Esophagus squamous epithelium (tissue), 5 donors: ENCODE measurements around the gene ADAM12. TPM values are rescaled to one million over a fixed set of nuclear protein-coding genes. Genes with fewer than 3 reads are reported as not detected.

Experiments used
- DNase-seq: peaks from one replicate; lab custom pipeline; 2025; lab: John Stamatoyannopoulos, UW
- H3K27ac ChIP-seq, 4 donors: fragments of 200-600 bp; sonication (generic); one replicate each; pipeline ENCODE4 v1.5.1; 2016 to 2019; ENCODE audit warnings: mild to moderate bottlenecking in 1 of 4
- H3K27me3 ChIP-seq, 4 donors: fragments of 200-600 bp; sonication (generic); 1 replicate in 3 of 4; 2 replicates in 1 of 4; pipeline versions ENCODE4 v1.5.1 to v1.6.0; 2017 to 2021; ENCODE audit warnings: antibody characterized with exemption in 1 of 4
- H3K36me3 ChIP-seq, 3 donors: fragments of 200-600 bp; sonication (generic); one replicate each; pipeline ENCODE4 v1.5.1; 2016 to 2019
- H3K4me1 ChIP-seq, 3 donors: fragments of 200-600 bp; sonication (generic); one replicate each; pipeline ENCODE4 v1.5.1; 2017 to 2019
- H3K4me3 ChIP-seq, 4 donors: fragments of 200-600 bp; sonication (generic); 1 replicate in 3 of 4; 2 replicates in 1 of 4; pipeline ENCODE4 v1.5.1; 2016 to 2019; ENCODE audit warnings: mild to moderate bottlenecking in 2 of 4, moderate library complexity in 1 of 4
- H3K9me3 ChIP-seq, 3 donors: fragments of 200-600 bp; sonication (generic); one replicate each; pipeline ENCODE4 v1.5.1; 2016 to 2019
- CTCF ChIP-seq, 6 experiments: fragments of 450-650 bp in 4 of 6; fragments of 200-600 bp in 2 of 6; sonication (generic) in 2 of 6; IDR thresholded peaks; one replicate each; pipeline ENCODE4 v1.5.1; 2016 to 2019; ENCODE audit warnings: antibody characterized with exemption in 6 of 6, mild to moderate bottlenecking in 4 of 6, moderate library complexity in 4 of 6
- POLR2A ChIP-seq, 4 donors: fragments of 450-650 bp; IDR thresholded peaks; one replicate each; pipeline ENCODE4 v1.6.1; 2017; ENCODE audit warnings: antibody characterized with exemption in 4 of 4, mild to moderate bottlenecking in 4 of 4, moderate library complexity in 3 of 4
- WGBS, 2 donors: methylation state at CpG; one replicate each; pipeline ENCODE4 v1.1.5; 2018; 5-methylcytosine and 5-hydroxymethylcytosine counted together
- intact Hi-C: fragments of 100-400 bp; cut with DNase I; formaldehyde crosslinking; loops from one replicate; pipeline ENCODE4 v1.15.0; 2022
- total RNA-seq, 4 donors: library from RNA; depleted of rRNA; stranded (reverse); fragments of >200 nt; gene quantifications; one replicate each; pipeline ENCODE4 v1.1.0, GENCODE V29; 2016
- donor health status: DM: yes; HTN: yes; CAD: no.

The ADAM12 gene
- total RNA-seq, 4 donors from 2014 or later, result 0.57 to 1.1 (median 0.76) TPM; not detected in 1

DNA sequence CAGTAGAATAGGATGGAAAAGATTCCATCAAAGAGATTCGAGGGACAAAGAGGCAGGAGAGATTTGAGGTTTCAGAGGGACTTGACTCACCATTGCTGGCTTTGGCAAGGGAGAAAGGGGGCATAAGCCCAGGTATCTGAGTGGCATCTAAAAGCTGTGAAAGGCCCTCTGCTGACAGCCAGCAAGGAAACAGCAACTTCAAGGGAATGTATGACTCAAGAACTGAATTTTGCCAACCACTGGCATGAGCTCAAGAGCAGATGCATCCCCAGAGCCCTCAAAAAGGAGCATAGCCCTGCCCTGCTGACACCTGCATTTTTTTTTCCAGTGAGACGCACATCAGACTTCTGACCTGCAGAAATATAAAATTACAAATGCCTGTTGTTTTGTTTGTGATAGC, 19.6 kb upstream of the ADAM12 start:
- Histone ChIP-seq H3K27me3 (no peaks in the 10 kb centered on the region), H3K9me3 (no peaks in the 10 kb centered on the region), H3K4me1 (no peaks in the 10 kb centered on the region), H3K36me3 (no peaks in the 10 kb centered on the region), H3K4me3 (no peak overlapping the region), H3K27ac (no peak overlapping the region)
- intact Hi-C loops, result no loop called here
- DNase-seq, result no peak
- no peak for TF ChIP-seq CTCF (IDR thresholded peaks at IDR 0.05)
- no peak for TF ChIP-seq POLR2A (IDR thresholded peaks at IDR 0.05)
- WGBS, 2 donors, result 48 to 64% methylated on average over 2 of the region's 2 CpGs

- 75 to 76% methylated on average over 6 of the region's 6 CpGs for WGBS, 2 donors
- Histone ChIP-seq H3K4me3 (no peak overlapping the region), H3K36me3 (no peaks in the 10 kb centered on the region), H3K4me1 (no peaks in the 10 kb centered on the region), H3K27me3 (no peaks in the 10 kb centered on the region), H3K9me3 (no peaks in the 10 kb centered on the region), H3K27ac (no peak overlapping the region)
- no peak for TF ChIP-seq CTCF (IDR thresholded peaks at IDR 0.05)
- TF ChIP-seq POLR2A (IDR thresholded peaks at IDR 0.05), result no peak
- intact Hi-C loops, result no loop called here
- DNase-seq, result no peak
Observed at GRCh38 chr10:126405239-126405775, 17.0 kb upstream of the ADAM12 start.

GRCh38 chr10:126402721-126403695, 14.7 kb upstream of the ADAM12 start:
- no peak for DNase-seq
- 68 to 72% methylated on average over 7 of the region's 7 CpGs for WGBS, 2 donors
- H3K4me3 ChIP-seq, result no peak overlapping the region
- intact Hi-C loops, result no loop called here
- H3K9me3 ChIP-seq, result no peaks in the 10 kb centered on the region
- TF ChIP-seq CTCF (IDR thresholded peaks at IDR 0.05) (no peak), POLR2A (IDR thresholded peaks at IDR 0.05) (no peak)
- no peaks in the 10 kb centered on the region for H3K36me3 ChIP-seq
- H3K4me1 ChIP-seq, result no peaks in the 10 kb centered on the region
- no peak overlapping the region for H3K27ac ChIP-seq
- peaks cover 0 to 3% (median 0%) of the 10 kb centered on the region in 4 donors for H3K27me3 ChIP-seq

GRCh38 chr10:126400641-126401040, 12.4 kb upstream of the ADAM12 start:
- Histone ChIP-seq H3K9me3 (no peaks in the 10 kb centered on the region), H3K4me1 (no peaks in the 10 kb centered on the region), H3K36me3 (no peaks in the 10 kb centered on the region), H3K27me3 (peaks cover 0 to 8% (median 0%) of the 10 kb centered on the region in 4 donors), H3K4me3 (no peak overlapping the region), H3K27ac (no peak overlapping the region)
- intact Hi-C loops, result no loop called here
- no peak for DNase-seq
- WGBS, 2 donors, result 73% methylated on average over 4 of the region's 4 CpGs
- no peak for TF ChIP-seq CTCF (IDR thresholded peaks at IDR 0.05)
- TF ChIP-seq POLR2A (IDR thresholded peaks at IDR 0.05), result no peak

- H3K9me3 ChIP-seq, result no peaks in the 10 kb centered on the region
- no peaks in the 10 kb centered on the region for H3K36me3 ChIP-seq
- no peak for DNase-seq
- no peak overlapping the region for H3K27ac ChIP-seq
- whole genome bisulfite sequencing, 2 donors, result 69 to 71% methylated on average over 4 of the region's 4 CpGs
- TF ChIP-seq POLR2A (IDR thresholded peaks at IDR 0.05) (no peak), CTCF (IDR thresholded peaks at IDR 0.05) (no peak)
- no peak overlapping the region for H3K4me3 ChIP-seq
- no peaks in the 10 kb centered on the region for H3K4me1 ChIP-seq
- intact Hi-C loops, result no loop called here
- peaks cover 0 to 8% (median 0%) of the 10 kb centered on the region in 4 donors for H3K27me3 ChIP-seq
Observed at GRCh38 chr10:126398924-126399323, 10.6 kb upstream of the ADAM12 start.
